Omental fat pad (tissue), 4 donors: ENCODE measurements around the gene NR3C2. TPM values are rescaled to one million over a fixed set of nuclear protein-coding genes. Genes with fewer than 3 reads are reported as not detected.

Experiments used
- ATAC-seq: fragments of 150-250 bp; one replicate; pipeline ENCODE4 v1.9.1; 2016; ENCODE audit warnings: mild to moderate bottlenecking, moderate library complexity; ENCODE audit not compliant: low FRiP score
- DNase-seq: peaks from one replicate; pipeline ENCODE4 v3.0.0-alpha.2; 2019; ENCODE audit warnings: low spot score
- CTCF ChIP-seq, 3 donors: fragments of 450-650 bp; IDR thresholded peaks; one replicate each; pipeline ENCODE4 v1.5.1; 2016 to 2017; ENCODE audit warnings: antibody characterized with exemption in 3 of 3, mild to moderate bottlenecking in 3 of 3, moderate library complexity in 2 of 3
- total RNA-seq, 4 donors: library from RNA; depleted of rRNA; stranded (reverse); fragments of >200 nt; gene quantifications; one replicate each; pipeline ENCODE4 v1.1.0, GENCODE V29; 2016

Gene NR3C2
- total RNA-seq, 4 donors from 2014 or later, result 7.4 to 28.1 (median 12.1) TPM

DNA sequence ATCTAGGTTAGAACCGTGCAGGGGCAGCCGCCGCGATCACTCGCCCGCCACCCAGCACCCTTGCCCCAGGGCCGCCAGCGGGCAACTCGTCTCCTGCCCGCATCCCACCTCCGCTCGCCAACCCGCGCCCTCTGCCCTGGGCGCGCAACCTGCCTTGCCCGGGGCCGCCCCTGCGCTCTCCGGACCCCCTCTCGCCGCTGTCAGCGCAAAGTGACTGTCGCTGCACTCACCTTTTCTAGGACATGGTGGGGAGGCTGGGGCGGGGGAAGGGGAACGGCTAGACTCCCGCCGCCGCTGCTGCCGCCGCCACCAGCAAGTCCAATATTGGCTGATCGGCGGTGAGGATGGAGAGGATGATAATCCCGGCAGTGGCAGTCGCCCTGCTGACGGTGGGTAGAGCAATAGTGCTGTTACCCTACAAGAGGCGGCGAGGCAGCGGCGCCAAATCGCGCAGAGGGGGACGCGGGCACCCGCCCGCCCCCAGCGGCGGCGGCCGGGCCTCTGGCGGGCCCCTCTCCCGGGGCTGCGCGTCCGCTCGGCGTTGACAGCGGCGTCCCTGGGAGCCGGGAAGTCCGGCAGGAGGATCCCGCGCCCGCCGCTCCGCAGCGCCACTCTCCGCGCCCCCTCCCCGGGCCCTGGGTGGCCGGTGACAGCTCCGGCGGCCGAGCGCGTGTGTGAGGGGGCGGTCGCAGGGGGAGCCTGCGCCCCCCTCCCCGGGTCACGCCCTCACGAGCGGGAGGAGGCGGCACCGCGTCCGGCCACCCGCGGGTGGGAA, 2.3 kb upstream of the NR3C2 start:
- no peak for ATAC-seq
- peak; percentile 23 for DNase-seq

DNA sequence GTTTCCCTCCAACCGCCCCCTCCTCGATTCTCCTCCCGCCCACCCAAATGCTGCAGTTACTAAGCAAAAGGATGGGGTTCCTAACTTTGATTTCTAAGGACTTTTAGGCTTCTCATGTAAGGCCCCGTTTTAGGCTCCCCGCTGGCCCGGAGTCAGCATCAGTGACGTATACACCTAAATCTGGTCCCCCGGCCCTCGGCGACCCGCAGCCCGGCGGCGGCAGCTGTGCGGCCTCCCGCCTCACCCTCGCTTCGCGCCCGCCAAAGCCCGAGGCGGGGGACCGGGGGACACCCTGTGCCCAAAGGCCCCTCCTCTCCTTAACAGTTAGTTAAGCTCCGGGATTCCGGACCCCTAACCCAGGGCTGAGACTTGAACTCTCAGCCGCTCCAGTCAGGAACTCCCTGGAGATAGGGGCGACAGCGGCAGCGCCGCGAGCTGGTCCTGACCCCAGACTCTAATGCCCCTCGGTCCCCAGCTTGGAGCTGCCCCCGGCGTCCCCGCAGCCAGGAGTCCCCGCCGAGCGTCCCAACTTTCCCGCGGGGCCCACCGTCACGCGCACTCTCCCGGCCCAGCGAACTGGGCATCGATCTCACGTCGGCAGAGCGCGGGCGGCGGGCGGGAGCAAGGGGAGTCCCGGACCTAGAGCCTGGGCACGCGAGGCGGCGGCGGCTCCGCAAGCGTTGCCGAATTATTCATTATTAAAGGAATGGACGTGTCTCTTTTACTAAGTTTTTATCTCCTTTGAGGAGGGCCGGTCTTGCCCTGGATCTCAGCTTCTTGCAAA, 1.5 kb upstream of the NR3C2 start:
- DNase-seq (no peak), ATAC-seq (no peak)
- TF ChIP-seq CTCF (IDR thresholded peaks at IDR 0.05), result no peak

More for the DNA sequence above, 2.3 kb upstream of the NR3C2 start:
- TF ChIP-seq CTCF (IDR thresholded peaks at IDR 0.05), result no peak

DNA sequence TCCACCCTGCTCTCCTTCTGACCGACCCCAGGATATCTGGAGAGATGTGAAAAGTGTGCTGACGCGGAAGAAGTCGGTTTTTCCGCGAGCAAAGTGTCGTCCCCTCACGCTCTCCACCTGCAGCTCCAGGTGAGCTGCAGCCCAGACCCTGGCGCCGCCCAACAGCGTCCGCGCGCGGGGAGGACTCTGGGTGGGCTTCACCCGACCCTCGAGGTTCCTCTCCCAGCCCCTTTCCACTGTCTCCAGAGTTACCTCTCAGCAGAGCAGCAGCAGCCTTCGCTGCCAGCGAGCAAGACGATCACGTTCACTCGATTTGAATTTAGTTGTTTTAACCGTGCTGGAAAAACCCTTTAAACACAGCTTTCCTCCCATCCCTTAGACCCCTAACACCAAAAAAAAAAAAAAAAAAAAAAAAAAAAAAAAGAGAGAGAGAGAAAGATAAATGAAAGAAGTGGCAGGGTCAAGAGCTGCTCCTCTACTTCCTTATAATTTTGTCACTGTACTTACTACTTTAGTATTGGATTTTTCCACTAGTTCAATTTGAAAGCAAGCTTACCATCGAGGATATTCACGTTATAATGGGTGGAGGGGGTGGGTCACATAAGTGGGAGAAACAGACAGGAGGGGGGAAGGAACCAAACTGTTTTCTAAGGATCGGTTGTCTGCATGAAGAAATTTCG, 758 bp upstream of the NR3C2 start:
- no peak for ATAC-seq
- TF ChIP-seq CTCF (IDR thresholded peaks at IDR 0.05), result no peak
- DNase-seq, result no peak

DNA sequence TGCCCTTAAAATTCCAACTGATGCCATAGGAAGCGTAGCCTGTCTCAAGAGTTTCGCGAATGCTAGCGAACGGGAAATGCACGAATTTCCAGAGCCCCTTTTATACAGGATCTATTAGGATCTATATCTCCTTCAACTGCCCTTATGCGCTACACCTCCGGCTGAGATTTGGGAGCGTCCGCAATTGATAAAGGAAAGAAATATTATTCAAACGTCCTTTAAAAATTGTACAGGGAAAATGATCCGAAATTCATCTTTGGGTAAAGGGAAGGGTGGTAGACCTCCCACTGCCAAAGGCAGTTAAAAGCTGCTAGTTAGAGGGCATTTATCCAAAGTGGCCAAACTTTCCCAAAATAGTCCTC, 609 bp downstream of the NR3C2 start:
- no peak for TF ChIP-seq CTCF (IDR thresholded peaks at IDR 0.05)
- no peak for DNase-seq
- no peak for ATAC-seq

- no peak for TF ChIP-seq CTCF (IDR thresholded peaks at IDR 0.05)
- ATAC-seq, result no peak
- DNase-seq, result no peak
These were observed 4.2 kb downstream of the NR3C2 start for GRCh38 chr4:148438047-148438446.

- DNase-seq, result no peak
- ATAC-seq, result no peak
- no peak for TF ChIP-seq CTCF (IDR thresholded peaks at IDR 0.05)
These were observed 4.8 kb downstream of the NR3C2 start for GRCh38 chr4:148437439-148437838.
